Measurements from ENCODE around the gene PHETA2.
"Not testable (repeated sequence)": the region's sequence is repeated elsewhere in the genome, so short reads cannot be mapped to it uniquely, and the experiment has no call there.

Gene PHETA2

GRCh38 chr22:42069801-42070516 is 4.1 kb upstream of the PHETA2 start:
- DNase-seq (ENCODE audit: low spot score): peak; percentile 63

GRCh38 chr22:42070517-42071422 is 3.3 kb upstream of the PHETA2 start, which contains the start of gene NAGA:
Gene NAGA, minus strand, starts transcription at chr22:42070812. Its CDS starts 515 bp downstream, at chr22:42070297.
- peak; percentile 98 for DNase-seq (ENCODE audit: low spot score)

- not testable (repeated sequence) for DNase-seq (ENCODE audit: low spot score)
Measured at GRCh38 chr22:42071508-42071907, 2.5 kb upstream of the PHETA2 start.

GRCh38 chr22:42072606-42073330 is 1.3 kb upstream of the PHETA2 start:
- no peak for DNase-seq (ENCODE audit: low spot score)

- no peak for DNase-seq (ENCODE audit: low spot score)
Measured at GRCh38 chr22:42073621-42074041, 417 bp upstream of the PHETA2 start.

- no peak for DNase-seq (ENCODE audit: low spot score)
Measured at GRCh38 chr22:42074846-42075676, 1.0 kb downstream of the PHETA2 start.

GRCh38 chr22:42076764-42077485 is 2.9 kb downstream of the PHETA2 start:
- no peak for DNase-seq (ENCODE audit: low spot score)

GRCh38 chr22:42077486-42078125 is 3.6 kb downstream of the PHETA2 start:
- no peak for DNase-seq (ENCODE audit: low spot score)

- DNase-seq (ENCODE audit: low spot score): peak; percentile 29
Measured at GRCh38 chr22:42078469-42079318, 4.6 kb downstream of the PHETA2 start.

- DNase-seq (ENCODE audit: low spot score): peak; percentile 99
Measured at GRCh38 chr22:42079319-42080251, 5.5 kb downstream of the PHETA2 start, which contains the start of gene SMDT1. Gene SMDT1, plus strand, starts transcription at chr22:42079700. Its CDS starts 69 bp downstream, at chr22:42079769.

GRCh38 chr22:42080287-42080686 is 6.2 kb downstream of the PHETA2 start:
- peak; percentile 62 for DNase-seq (ENCODE audit: low spot score)

- DNase-seq (ENCODE audit: low spot score): no peak
Measured at GRCh38 chr22:42083119-42083518, 9.1 kb downstream of the PHETA2 start.

GRCh38 chr22:42084874-42085273 is 10.8 kb downstream of the PHETA2 start:
- no peak for DNase-seq (ENCODE audit: low spot score)

- no peak for DNase-seq (ENCODE audit: low spot score)
Measured at GRCh38 chr22:42086051-42086450, 12.0 kb downstream of the PHETA2 start.

GRCh38 chr22:42090596-42091454 is 16.8 kb downstream of the PHETA2 start, which contains the start of gene NDUFA6:
Gene NDUFA6, minus strand, starts transcription at chr22:42090772. Its CDS starts 28 bp downstream, at chr22:42090744.
- peak; percentile 100 for DNase-seq (ENCODE audit: low spot score)

GRCh38 chr22:42091455-42091782 is 17.4 kb downstream of the PHETA2 start:
- no peak for DNase-seq (ENCODE audit: low spot score)

- DNase-seq (ENCODE audit: low spot score): no peak
Measured at GRCh38 chr22:42101199-42101598, 27.2 kb downstream of the PHETA2 start.

All from Ammon's horn (tissue), 1 donor.